Endodermal cell (in vitro differentiated cells): ENCODE data around the gene LMF1. TPM values are rescaled to one million over a fixed set of nuclear protein-coding genes. Genes with fewer than 3 reads are reported as not detected.

ENCODE experiments used
- DNase-seq: peaks from one replicate; pipeline ENCODE4 v3.0.0-alpha.2; 2017
- H3K27ac ChIP-seq: 2 replicates; pipeline ENCODE4 v1.5.1; 2013; ENCODE audit warnings: mild to moderate bottlenecking, low read depth, low read length, moderate library complexity
- H3K27me3 ChIP-seq: 2 replicates; pipeline ENCODE4 v1.6.1; 2013; ENCODE audit warnings: mild to moderate bottlenecking, low read length, moderate library complexity; ENCODE audit not compliant: insufficient read depth, control insufficient read depth, poor library complexity, severe bottlenecking
- H3K36me3 ChIP-seq: 2 replicates; pipeline ENCODE4 v1.7.0; 2013; ENCODE audit warnings: mild to moderate bottlenecking, low read length, moderate library complexity; ENCODE audit not compliant: control insufficient read depth, insufficient read depth
- H3K4me1 ChIP-seq: one replicate; pipeline ENCODE4 v1.7.0; 2013; ENCODE audit warnings: low read length; ENCODE audit not compliant: control insufficient read depth, insufficient read depth
- H3K4me3 ChIP-seq: 2 replicates; pipeline ENCODE4 v1.5.1; 2013; ENCODE audit warnings: mild to moderate bottlenecking, low read length, moderate library complexity
- H3K9ac ChIP-seq: 2 replicates; pipeline ENCODE4 v1.6.1; 2013; ENCODE audit warnings: mild to moderate bottlenecking, low read length, moderate library complexity; ENCODE audit not compliant: poor library complexity, severe bottlenecking; ENCODE audit errors: extremely low read depth
- H3K9me3 ChIP-seq: 2 replicates; pipeline ENCODE4 v1.6.1; 2013; ENCODE audit warnings: mild to moderate bottlenecking, low read length, moderate library complexity; ENCODE audit not compliant: control insufficient read depth
- H3K27ac Mint-ChIP-seq: 2 replicates; pipeline ENCODE4 v1.8.0; 2020; ENCODE audit warnings: mixed read lengths
- H3K27me3 Mint-ChIP-seq: 2 replicates; pipeline ENCODE4 v1.8.0; 2021; ENCODE audit warnings: mild to moderate bottlenecking, mixed read lengths; ENCODE audit not compliant: insufficient read depth
- H3K36me3 Mint-ChIP-seq: 2 replicates; pipeline ENCODE4 v1.8.0; 2020; ENCODE audit warnings: low read depth, mixed read lengths
- H3K4me1 Mint-ChIP-seq: 2 replicates; pipeline ENCODE4 v1.8.0; 2020; ENCODE audit warnings: mixed read lengths
- H3K4me3 Mint-ChIP-seq: 2 replicates; pipeline ENCODE4 v1.8.0; 2020; ENCODE audit warnings: mild to moderate bottlenecking, moderate library complexity, mixed read lengths
- H3K9me3 Mint-ChIP-seq: 2 replicates; pipeline ENCODE4 v1.8.0; 2020; ENCODE audit warnings: mild to moderate bottlenecking, mixed read lengths
- CTCF ChIP-seq: fragments of 200-600 bp; sonication (generic); conservative IDR thresholded peaks from 2 replicates; pipeline ENCODE4 v1.5.0; 2021; ENCODE audit warnings: antibody characterized with exemption, mild to moderate bottlenecking
- WGBS, 2 experiments: methylation state at CpG; one replicate each; pipeline versions ENCODE4 v1.1.5 to v1.1.7; 2013; ENCODE audit warnings: missing lambda C conversion rate in 2 of 2, mixed read lengths in 1 of 2; ENCODE audit not compliant: insufficient coverage in 1 of 2, insufficient read length in 1 of 2; 5-methylcytosine and 5-hydroxymethylcytosine counted together
- total RNA-seq, 2 donors: library from RNA; stranded (reverse); fragmentation: NEBNext Ultra II Directional in 1 of 2; extraction: Animal tissue kit (Norgen Biotek cat#: 25700) in 1 of 2; gene quantifications; 2 replicates in 1 of 2; 3 replicates in 1 of 2; pipeline ENCODE4 v1.2.1, GENCODE V29; 2021

The LMF1 gene
- total RNA-seq, 2 donors from 2014 or later, result 13.7 to 15.1 TPM

- WGBS, 2 experiments, result 93 to 97% methylated on average over 39 to 41 of the region's 41 CpGs
- no peak for DNase-seq
- peaks cover 11% of the 10 kb centered on the region for H3K4me1 Mint-ChIP-seq
- no peak for TF ChIP-seq CTCF
- no peak overlapping the region for H3K4me3 Mint-ChIP-seq
- no peak overlapping the region for H3K4me3 ChIP-seq
- peaks cover 3% of the 10 kb centered on the region for H3K36me3 ChIP-seq
- peaks cover 4% of the 10 kb centered on the region for H3K9me3 ChIP-seq
- H3K9ac ChIP-seq, result no peak overlapping the region
- H3K36me3 Mint-ChIP-seq, result peaks cover 19% of the 10 kb centered on the region
- peaks cover 18% of the 10 kb centered on the region for H3K9me3 Mint-ChIP-seq
- H3K27ac Mint-ChIP-seq, result no peak overlapping the region
- peaks cover 12% of the 10 kb centered on the region for H3K27me3 Mint-ChIP-seq
- H3K27me3 ChIP-seq, result peaks cover 7% of the 10 kb centered on the region
- peaks cover 3% of the 10 kb centered on the region for H3K4me1 ChIP-seq
- no peak overlapping the region for H3K27ac ChIP-seq
Observed at GRCh38 chr16:967546-968295, 3.1 kb downstream of the LMF1 start.

- DNase-seq, result no peak
- Mint-ChIP-seq H3K4me3 (no peak overlapping the region), H3K9me3 (peaks cover 18% of the 10 kb centered on the region), H3K36me3 (peaks cover 19% of the 10 kb centered on the region), H3K4me1 (peaks cover 11% of the 10 kb centered on the region), H3K27ac (no peak overlapping the region), H3K27me3 (peaks cover 12% of the 10 kb centered on the region)
- Histone ChIP-seq H3K9ac (no peak overlapping the region), H3K4me1 (peaks cover 3% of the 10 kb centered on the region), H3K9me3 (peaks cover 4% of the 10 kb centered on the region), H3K27ac (no peak overlapping the region), H3K36me3 (peaks cover 3% of the 10 kb centered on the region), H3K4me3 (no peak overlapping the region), H3K27me3 (peaks cover 7% of the 10 kb centered on the region)
- no peak for TF ChIP-seq CTCF
- WGBS, 2 experiments, result 94% methylated on average over 18 to 20 of the region's 20 CpGs
Observed at GRCh38 chr16:967077-967541, 3.7 kb downstream of the LMF1 start.

GRCh38 chr16:966505-966904 is 4.3 kb downstream of the LMF1 start:
- peaks cover 16% of the 10 kb centered on the region for H3K9me3 Mint-ChIP-seq
- Histone ChIP-seq H3K4me1 (peaks cover 3% of the 10 kb centered on the region), H3K27me3 (peaks cover 3% of the 10 kb centered on the region), H3K9ac (no peak overlapping the region), H3K4me3 (no peak overlapping the region), H3K36me3 (peaks cover 3% of the 10 kb centered on the region), H3K9me3 (peaks cover 4% of the 10 kb centered on the region), H3K27ac (no peak overlapping the region)
- H3K36me3 Mint-ChIP-seq, result peaks cover 19% of the 10 kb centered on the region
- TF ChIP-seq CTCF, result no peak
- DNase-seq, result no peak
- peaks cover 11% of the 10 kb centered on the region for H3K4me1 Mint-ChIP-seq
- H3K27me3 Mint-ChIP-seq, result peaks cover 6% of the 10 kb centered on the region
- H3K4me3 Mint-ChIP-seq, result no peak overlapping the region
- 95 to 97% methylated on average over 10 of the region's 10 CpGs for WGBS, 2 experiments
- H3K27ac Mint-ChIP-seq, result no peak overlapping the region
